ENCODE data around the gene SCUBE1.

Gene SCUBE1

GRCh38 chr22:43255299-43255698 is 87.9 kb downstream of the SCUBE1 start:
- DNase-seq: no peak

GRCh38 chr22:43253839-43254238 is 89.3 kb downstream of the SCUBE1 start:
- no peak for DNase-seq

GRCh38 chr22:43252319-43252718 is 90.9 kb downstream of the SCUBE1 start:
- DNase-seq: no peak

GRCh38 chr22:43249789-43250471 is 93.2 kb downstream of the SCUBE1 start:
- DNase-seq: no peak

GRCh38 chr22:43247546-43248260 is 95.5 kb downstream of the SCUBE1 start:
- no peak for DNase-seq

GRCh38 chr22:43246188-43246587 is 97.0 kb downstream of the SCUBE1 start:
- no peak for DNase-seq

- no peak for DNase-seq
These were observed 97.5 kb downstream of the SCUBE1 start for GRCh38 chr22:43245717-43246116.

- no peak for DNase-seq
These were observed 98.2 kb downstream of the SCUBE1 start for GRCh38 chr22:43244803-43245527.

GRCh38 chr22:43244402-43244801 is 98.8 kb downstream of the SCUBE1 start:
- DNase-seq: no peak

GRCh38 chr22:43243324-43243723 is 99.8 kb downstream of the SCUBE1 start:
- DNase-seq: no peak

GRCh38 chr22:43242627-43243026 is 100.5 kb downstream of the SCUBE1 start:
- DNase-seq: no peak

GRCh38 chr22:43241699-43242386 is 101.3 kb downstream of the SCUBE1 start:
- DNase-seq: no peak

GRCh38 chr22:43241138-43241597 is 102.0 kb downstream of the SCUBE1 start:
- no peak for DNase-seq

GRCh38 chr22:43240614-43241013 is 102.6 kb downstream of the SCUBE1 start:
- DNase-seq: no peak

- DNase-seq: no peak
These were observed 103.2 kb downstream of the SCUBE1 start for GRCh38 chr22:43239956-43240355.

- DNase-seq: no peak
These were observed 103.9 kb downstream of the SCUBE1 start for GRCh38 chr22:43239193-43239780.

- DNase-seq: no peak
These were observed 104.6 kb downstream of the SCUBE1 start for GRCh38 chr22:43238526-43239006.

GRCh38 chr22:43237280-43237679 is 105.9 kb downstream of the SCUBE1 start:
- DNase-seq: no peak

GRCh38 chr22:43236411-43237166 is 106.6 kb downstream of the SCUBE1 start:
- DNase-seq: no peak

GRCh38 chr22:43235445-43236409 is 107.4 kb downstream of the SCUBE1 start:
- DNase-seq: no peak

All from NCI-H146 (cell line).